PC-9 (cell line): ENCODE measurements around the gene CFL1.

Experiments used
- EZH2 ChIP-seq: fragments of 200-600 bp; sonication (generic); IDR thresholded peaks from 2 replicates; pipeline ENCODE4 v1.8.0; 2017; ENCODE audit warnings: antibody characterized with exemption, low read depth
- TF ChIP-seq, protein P1 (sequence below): fragments of 200-600 bp; sonication (generic); conservative IDR thresholded peaks from 2 replicates; pipeline ENCODE4 v1.6.1; 2017; ENCODE audit warnings: mixed run types, antibody characterized with exemption, mild to moderate bottlenecking, moderate library complexity

GRCh38 chr11:65870706-65871681, 13.0 kb upstream of the CFL1 start:
- TF ChIP-seq, protein P1, sequence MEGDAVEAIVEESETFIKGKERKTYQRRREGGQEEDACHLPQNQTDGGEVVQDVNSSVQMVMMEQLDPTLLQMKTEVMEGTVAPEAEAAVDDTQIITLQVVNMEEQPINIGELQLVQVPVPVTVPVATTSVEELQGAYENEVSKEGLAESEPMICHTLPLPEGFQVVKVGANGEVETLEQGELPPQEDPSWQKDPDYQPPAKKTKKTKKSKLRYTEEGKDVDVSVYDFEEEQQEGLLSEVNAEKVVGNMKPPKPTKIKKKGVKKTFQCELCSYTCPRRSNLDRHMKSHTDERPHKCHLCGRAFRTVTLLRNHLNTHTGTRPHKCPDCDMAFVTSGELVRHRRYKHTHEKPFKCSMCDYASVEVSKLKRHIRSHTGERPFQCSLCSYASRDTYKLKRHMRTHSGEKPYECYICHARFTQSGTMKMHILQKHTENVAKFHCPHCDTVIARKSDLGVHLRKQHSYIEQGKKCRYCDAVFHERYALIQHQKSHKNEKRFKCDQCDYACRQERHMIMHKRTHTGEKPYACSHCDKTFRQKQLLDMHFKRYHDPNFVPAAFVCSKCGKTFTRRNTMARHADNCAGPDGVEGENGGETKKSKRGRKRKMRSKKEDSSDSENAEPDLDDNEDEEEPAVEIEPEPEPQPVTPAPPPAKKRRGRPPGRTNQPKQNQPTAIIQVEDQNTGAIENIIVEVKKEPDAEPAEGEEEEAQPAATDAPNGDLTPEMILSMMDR, result no peak
- TF ChIP-seq EZH2, result no peak
